Measurements from ENCODE around the gene FMO2. TPM values are rescaled to one million over a fixed set of nuclear protein-coding genes. Genes with fewer than 3 reads are reported as not detected.
"Not testable (repeated sequence)": the region's sequence is repeated elsewhere in the genome, so short reads cannot be mapped to it uniquely, and the experiment has no call there.

The FMO2 gene
- total RNA-seq, 1 experiment from 2014 or later: not detected

DNA sequence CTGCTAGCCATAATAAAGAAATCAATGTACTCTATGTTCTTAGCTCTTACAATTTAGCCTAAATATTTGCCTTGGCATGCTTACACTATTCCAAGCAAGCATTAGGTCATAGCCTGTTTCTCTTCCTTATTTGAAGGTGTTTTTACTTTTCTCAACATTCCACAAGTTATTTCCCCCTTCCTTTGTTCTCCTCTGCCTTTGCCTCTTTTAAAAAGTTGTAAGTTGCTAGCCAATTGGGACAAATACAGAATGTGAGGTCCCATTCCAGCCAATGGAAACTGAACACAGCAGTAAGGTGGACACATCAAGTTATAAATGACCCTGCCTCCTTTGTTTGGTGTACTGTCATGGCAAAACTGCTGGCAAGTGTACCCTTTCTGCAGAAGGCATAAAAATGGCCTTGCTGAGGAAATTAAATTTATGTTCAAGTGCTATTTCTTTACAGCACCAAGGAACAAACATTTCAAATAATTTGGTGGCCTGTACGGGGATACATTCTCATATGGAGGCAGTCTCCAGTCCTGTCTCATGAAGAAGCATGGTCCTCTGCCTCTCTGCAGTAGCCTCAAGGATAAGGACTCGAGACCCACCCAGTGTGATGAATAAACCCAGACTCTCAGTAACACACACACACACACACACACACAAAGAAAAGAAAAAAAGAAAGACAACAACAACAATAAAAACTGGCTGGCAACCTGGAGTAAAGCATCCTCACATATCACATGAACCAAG lies 34.4 kb downstream of the FMO2 start:
- DNase-seq (ENCODE audit: low read depth): no peak

DNA sequence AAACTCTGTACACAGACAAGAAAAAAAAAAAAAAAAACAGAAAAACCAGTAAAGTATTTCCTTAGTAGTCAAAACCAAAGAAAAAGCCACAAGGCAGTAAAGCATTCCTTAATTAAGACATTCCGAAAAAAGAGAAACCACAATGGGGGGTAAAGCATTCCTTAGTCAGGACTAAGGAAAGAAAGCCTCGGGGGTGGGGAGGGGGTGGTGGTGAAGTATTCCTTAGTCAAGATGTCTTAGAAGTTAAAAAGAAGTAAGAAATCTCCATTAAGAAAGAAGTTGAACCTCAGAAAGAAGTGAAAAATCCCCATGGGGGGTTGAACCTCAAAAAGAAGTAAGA lies 35.0 kb downstream of the FMO2 start:
- peak; percentile 61 for DNase-seq (ENCODE audit: low read depth)

DNA sequence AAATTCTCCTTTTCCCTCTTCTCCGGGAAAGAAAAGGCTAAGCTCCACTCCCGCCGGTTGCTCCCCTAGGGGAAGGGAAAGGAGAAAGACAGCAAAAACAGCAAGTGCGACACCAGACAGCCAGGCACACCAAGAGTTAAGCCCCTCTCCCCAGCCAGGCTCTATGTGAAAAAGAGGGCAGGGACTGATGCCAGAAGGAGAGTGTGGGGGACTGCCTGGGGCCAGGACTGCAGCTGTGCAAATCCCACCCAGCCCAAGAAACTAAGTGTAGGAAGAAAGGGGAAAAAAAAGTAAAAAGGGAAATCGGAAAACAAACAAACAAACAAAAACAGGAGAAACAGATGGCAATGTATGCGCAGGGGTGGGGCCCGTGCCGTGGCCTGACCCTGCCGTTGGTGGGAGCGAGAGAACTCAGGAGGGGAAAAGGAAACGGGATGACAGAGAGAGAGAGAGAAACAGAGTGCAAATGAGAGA lies 35.5 kb downstream of the FMO2 start:
- DNase-seq (ENCODE audit: low read depth): no peak

DNA sequence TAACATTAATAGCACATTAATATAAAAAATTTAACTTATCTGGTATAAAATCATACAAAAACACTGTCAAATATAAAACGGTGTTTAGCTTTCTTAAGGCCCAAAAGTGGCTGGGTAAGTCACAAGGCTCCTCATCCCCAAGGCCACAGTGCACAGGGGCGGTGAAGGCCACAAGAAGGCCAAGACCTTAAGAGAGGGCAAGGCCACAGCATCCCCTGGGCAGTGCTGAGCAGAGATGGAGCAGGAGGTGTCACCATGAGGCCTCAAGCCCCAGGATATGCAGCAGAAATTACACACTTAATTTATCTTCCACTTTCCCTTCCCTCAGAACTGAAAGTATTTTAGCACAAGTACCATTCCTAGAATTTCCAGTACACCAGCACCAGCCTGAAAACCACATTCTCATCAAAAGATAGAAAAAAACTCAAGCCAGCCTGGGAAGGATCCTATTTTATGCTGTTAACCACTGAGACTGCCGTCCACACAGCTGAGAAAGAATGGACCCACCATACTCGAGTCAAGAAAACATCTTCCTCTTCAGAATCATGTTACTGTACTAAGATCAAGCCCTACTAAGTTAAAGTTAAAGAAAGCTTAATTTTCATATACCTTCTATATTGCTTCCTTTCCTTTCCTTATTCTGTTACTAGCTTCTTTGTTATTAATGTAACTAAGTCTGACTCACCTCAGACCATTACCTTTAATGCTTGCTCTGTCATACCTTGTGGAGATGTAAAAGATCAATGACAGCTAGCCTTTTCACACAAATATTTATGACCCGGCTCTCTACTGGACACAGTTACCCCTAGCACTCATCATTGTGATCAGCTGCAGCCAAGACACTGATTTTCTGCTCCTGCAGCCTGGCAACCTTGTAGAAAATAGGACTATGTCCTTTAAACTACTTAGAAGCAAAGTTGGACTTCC lies 36.8 kb downstream of the FMO2 start:
- DNase-seq (ENCODE audit: low read depth): peak; percentile 25

DNA sequence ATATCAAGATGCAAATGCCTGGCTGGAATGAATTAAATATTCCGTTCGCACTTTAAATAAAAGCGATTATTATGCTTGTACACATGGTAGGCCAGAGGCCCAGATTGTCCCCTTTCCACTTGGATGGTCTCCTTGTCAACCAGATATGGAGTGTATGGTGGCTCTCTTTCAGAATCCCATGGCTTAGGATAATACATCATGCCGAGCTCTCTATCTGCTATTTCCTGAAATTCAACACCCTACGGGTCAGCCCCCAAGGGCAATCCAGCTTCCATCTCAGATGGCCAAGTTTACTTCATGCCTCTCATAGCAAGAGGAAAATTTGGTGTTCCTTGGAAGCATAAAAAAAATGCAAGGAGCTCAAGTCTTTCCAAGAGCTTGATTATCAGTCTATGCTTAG lies 37.8 kb downstream of the FMO2 start:
- DNase-seq (ENCODE audit: low read depth): no peak

DNA sequence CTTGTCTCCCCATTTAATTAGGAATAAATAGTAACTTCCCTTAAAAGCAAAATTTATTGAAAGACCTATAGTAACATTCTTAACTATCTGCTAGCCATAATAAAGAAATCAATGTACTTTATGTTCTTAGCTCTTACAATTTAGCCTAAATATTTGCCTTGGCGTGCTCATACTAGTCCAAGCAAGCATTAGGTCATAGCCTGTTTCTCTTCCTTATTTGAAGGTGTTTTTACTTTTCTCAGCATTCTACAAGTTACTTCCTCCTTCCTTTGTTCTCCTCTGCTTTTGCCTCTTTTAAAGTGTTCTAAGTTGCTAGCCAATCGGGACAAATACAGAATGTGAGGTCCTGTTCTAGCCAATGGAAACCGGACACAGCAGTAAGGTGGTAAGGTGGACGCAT lies 39.2 kb downstream of the FMO2 start:
- DNase-seq (ENCODE audit: low read depth): not testable (repeated sequence)

DNA sequence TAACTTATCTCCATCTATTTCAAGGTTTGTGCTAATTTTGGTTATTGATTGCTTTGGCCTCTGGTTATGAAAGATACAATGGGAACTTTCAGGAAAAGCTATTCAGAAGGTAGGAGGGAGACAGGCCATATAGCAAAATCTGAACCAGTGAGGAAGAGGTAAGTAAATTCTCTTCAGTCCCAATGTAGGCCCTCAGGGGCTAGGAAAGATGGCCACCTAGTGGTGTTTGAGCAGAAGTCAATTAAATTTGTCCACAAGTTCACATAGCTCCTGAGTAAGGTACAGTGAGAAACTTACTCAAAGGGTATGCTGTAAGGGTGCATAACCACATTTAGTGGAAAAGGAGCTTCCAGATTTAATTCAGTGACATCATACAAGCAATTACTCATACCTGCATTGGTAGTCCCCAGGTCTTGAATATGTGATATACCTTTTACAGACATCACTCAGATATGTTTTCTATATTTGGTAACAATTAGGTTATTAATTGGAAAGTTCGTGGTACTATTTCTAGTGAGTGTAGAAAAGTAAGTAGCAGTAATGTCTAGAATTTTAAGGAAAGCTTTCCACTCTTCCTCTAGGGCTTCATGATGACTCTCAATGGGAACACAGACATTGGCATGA lies 41.8 kb downstream of the FMO2 start:
- DNase-seq (ENCODE audit: low read depth): peak; percentile 57

DNA sequence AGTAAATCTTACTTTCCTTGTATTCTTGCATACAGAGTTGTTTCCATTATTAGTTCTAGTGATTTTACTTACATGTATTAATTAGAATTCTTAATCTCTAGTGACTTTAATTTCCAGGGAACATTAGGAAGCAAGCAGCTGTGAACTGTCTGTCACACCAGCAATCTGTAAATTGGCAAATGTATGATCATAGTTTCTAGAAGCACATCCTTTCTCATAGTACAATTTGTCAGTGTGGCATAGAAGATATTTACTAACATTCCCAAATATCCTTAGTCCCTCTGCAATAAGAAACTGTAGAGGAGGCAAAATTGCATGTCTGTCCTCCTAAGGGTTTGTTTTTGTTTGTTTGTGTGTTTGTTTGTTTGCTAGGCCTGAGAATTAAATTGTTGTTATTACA lies 46.2 kb downstream of the FMO2 start:
- no peak for DNase-seq (ENCODE audit: low read depth)

DNA sequence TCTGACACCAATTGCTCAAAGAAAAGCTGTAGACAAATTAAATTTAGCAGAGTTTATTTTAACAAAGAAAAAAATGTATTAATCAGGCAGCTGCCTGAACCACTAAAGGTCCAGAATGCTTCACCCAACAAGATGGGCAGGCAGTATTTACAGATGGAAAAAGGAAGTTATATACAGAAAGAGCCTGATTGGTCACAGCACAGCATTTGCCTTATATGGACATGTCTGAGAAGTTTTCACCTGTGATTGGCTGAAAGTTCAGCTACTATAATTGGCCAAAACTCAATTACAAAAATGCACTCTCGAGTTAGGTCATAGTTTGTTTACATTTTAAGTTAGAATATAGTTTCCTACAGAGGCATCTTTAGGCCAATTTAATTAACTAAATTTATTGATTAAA lies 48.1 kb downstream of the FMO2 start:
- no peak for DNase-seq (ENCODE audit: low read depth)

DNA sequence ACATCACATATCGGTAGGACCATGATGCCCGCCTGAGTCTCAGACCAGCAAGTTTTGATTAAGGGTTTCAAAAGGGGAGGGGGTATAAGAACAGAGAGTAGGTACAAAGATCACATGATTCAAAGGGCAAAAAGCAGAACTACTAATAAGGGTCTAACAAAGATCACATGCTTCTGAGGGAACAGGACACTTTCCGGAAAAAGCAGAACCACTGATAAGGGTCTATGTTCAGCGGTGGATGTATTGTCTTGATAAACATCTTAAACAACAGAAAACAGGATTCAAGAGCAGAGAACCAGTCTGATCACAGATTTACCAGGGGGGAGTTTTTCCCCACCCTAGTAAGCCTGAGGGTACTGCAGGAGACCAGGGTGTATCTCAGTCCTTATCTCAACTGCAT lies 51.1 kb downstream of the FMO2 start:
- DNase-seq (ENCODE audit: low read depth): not testable (repeated sequence)

DNA sequence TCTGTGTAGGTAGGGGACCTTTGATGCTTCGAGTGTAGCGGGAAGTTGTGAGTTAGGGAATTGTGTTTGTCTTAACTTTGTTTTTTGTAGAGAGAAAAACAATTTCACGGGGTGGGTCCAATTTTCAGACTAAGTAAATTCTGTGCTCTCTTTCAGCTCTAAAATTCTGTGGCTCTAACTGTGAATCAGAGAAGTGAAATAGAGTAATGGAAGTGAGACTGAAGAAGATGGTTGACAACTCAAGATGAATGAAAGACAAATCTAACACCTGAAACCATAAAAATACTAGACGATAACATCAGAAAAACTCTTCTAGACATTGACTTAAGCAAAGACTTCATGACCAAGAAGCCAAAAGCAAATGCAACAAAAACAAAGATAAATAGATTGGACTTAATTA lies 58.8 kb downstream of the FMO2 start:
- DNase-seq (ENCODE audit: low read depth): no peak

DNA sequence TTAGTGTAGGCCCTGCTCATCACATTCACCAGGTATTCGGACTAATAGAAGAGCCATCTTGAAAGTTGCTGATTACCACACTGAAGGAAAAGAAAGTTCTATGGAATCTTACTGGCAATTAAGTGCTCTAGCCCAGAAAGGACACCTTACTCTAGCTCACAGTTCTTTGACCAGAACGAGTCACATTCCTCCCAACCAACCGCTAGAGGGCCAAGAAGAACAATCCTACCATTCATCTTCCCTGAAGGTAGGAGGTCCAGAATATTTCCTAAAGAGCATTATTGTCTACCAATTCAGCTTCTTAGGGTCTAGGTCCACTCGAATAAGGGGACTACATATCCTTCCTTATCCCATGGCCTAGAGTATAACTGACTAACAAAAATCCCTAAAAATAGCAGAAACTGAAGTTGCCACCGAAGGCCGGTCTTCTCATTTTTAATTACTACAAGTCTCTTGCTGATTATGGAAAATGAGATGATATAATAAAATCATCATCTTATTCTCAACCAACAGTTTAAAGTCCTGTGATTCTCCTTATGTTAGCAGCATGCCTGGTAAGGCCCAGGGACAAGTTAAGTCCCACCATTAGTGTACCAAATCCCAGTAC lies 60.5 kb downstream of the FMO2 start:
- DNase-seq (ENCODE audit: low read depth): peak; percentile 37

DNA sequence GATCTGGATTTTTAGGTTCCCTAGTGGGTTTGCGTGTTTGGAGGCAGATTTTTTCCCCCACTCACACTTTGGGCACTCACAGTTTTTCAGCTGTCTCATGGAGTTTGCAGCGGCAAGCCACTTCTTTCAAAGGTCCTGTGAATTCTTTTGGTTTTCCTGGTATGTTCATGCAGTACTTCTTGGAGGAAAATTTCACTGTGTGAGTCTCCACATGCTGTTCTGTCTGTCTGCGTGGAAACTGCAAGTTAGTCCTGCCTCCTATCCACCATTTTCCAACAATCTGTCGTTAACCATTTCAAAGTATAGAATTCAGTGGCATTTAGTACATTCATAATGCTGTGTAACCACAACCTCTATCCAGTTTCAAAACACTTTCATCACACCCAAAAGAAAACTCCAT lies 62.4 kb downstream of the FMO2 start:
- no peak for DNase-seq (ENCODE audit: low read depth)

DNA sequence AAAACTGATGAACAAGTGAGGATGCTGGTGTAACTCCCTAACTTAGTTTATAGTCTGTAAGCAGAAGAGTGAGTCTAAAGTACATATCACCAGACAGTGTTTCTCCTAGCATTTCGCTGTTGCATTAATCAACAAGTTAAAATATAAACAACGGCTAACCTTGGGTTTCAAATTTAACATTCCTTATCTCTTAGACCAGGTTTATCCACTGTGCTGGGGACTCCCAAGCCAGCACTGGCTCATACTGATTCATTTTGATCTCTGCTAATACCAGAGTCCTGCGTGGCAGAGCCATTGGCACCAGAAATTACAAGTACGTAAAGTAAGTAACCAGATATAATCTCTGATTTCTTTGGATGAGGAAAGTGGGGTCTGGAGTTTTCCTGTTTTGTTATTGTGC lies 63.2 kb downstream of the FMO2 start, which contains the start of gene FMO1:
FMO1 (plus strand) TSS at position 193 of the 400 bp plus-strand sequence. CDS start 9,594 bp downstream, outside the sequence.
- no peak for DNase-seq (ENCODE audit: low read depth)

DNA sequence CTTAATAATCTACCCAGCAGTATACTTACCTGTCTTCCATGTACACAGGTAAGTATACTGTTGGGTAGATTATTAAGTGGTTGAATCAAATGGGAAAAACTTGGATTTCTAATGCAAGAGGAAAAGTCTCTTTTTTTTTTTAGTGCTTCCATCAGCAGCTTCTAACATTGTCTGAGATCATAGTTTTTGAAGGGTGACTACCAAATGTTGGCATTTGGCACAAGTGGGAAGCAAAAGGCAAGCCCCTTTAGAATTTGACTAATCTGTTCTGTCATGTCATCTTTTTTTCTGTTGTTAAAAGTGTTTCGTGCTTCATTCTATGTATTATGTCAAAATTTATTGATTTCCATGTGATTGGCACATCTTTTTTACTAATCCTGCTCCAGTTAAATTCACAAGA lies 63.7 kb downstream of the FMO2 start:
- no peak for DNase-seq (ENCODE audit: low read depth)

DNA sequence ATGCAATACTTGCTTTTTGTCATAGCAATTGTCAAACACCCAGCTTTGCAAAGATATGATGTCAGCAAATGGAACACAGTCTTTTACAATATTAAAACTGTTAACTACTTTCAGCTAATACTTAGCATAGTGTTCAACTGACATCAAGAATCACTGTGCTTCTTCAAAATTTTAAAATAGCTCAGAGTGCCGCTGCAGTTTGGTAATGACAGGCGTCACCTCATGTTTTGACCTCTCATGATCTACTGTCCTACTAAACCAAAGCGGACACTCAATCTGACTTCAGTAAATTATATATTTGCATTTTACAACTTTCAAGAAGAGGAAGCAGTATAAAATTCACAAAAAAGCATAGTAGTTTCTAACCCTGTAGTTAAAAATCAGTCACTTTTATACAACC lies 65.2 kb downstream of the FMO2 start:
- no peak for DNase-seq (ENCODE audit: low read depth)

DNA sequence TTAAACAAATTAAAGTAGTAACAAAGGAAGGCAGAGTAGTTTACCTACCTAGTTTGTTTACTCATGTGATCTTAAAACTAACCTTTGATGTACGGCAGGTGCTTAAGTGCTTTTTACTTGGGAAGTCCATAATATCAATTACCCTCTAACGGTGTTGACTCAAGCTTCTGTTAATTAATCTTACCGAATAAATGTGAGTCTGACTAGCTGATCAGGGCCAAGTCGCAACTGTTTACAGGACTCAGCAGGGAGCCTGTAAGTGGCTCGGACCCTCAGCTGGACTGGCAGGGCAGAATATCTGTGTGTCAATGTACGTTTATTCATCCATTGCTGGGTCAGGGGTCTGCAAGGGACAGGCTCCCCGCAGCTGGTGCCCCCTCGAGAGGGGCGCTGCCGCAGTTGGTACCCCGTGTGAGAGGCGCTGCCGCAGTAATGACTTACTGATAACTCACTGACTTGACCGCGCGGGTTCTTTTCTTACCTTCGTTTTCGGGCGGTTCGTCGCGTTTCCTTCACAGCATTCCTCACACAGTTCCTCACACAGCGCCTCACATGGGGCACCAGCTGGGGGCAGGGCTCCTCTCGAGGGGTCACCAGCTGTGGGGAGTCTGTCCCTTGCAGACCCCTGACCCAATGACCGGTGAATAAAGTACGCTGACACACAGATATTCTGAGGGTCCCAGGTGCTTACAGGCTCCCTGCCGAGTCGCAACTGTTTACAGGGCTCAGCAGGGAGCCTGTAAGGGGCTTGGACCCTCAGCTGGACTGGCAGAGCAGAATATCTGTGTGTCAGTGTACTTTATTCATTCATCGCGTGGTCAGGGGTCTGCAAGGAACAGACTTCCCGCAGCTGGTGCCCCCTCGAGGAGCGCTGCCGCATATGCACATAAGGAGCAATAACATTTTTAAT lies 66.2 kb downstream of the FMO2 start:
- DNase-seq (ENCODE audit: low read depth): peak; percentile 74

DNA sequence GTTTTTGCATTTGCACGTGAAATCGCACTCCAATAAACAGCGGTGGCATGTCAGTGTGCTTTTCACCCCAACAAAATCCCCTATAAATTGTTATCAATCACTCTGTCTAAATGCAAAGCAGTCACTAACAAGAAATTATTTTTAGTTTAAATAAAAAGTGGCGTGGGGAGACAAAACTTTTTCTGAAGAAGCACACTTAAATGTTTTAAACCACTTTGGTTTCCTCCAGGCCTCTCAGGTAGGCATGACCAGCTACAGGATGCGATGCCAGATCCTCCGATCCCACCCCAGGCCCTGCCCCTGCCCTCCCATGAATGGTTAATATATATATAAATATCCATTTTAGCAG lies 66.8 kb downstream of the FMO2 start:
- DNase-seq (ENCODE audit: low read depth): no peak

DNA sequence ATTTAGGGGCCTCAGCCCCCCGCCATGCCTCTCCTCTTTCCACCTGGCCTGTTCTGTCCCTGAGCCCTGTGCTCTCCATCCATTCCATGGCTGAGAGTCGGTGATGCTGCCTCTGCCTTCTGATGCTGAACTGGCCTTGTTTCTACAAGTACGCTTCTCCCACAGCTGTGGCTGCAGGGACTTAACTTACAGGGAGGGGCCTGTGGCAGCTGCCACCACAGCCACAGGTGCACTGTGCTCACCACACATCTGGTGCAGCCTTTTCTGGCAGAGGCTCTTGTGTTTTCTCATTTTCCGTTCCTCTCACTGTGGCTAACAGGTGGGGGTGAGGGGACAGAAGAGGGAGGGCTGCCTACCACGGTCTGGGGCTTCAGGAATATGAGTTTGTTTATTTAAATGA lies 67.4 kb downstream of the FMO2 start:
- DNase-seq (ENCODE audit: low read depth): no peak

DNA sequence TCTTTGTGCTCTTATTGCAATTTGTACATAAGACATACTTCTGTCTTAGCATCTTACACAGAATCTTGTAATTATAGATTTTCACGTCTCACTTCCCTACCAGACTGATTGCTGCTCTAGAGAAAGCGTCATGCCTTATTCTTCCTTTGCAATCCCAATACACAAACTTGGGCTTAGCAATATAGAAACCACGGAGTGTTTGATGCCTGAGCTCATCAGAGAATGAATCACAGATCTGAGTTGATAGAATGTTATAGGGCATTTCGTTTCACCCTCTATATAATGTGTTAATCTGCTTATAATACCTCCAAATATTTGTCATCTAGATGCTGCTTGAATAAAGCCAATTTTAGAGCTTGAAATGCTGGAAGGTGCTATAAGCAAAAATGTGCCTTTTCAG lies 69.8 kb downstream of the FMO2 start:
- peak; percentile 43 for DNase-seq (ENCODE audit: low read depth)

All from Daoy (cell line).